Activated CD8-positive, alpha-beta T cell treated with anti-CD3 and anti-CD28 coated beads for 36 hours (primary cell): Measurements from ENCODE around the gene TAF12. TPM values are rescaled to one million over a fixed set of nuclear protein-coding genes. Genes with fewer than 3 reads are reported as not detected.

Experiments used
- ATAC-seq: fragments of 200-7000 bp; cut with Tn5 transposase; one replicate; pipeline ENCODE4 v1.10.0; 2021; ENCODE audit warnings: mild to moderate bottlenecking, moderate library complexity
- CTCF ChIA-PET: fragments of 350-600 bp; sonication (Branson Sonifier 250); formaldehyde crosslinking; loops from one replicate; lab custom pipeline; 2021; ENCODE audit warnings: antibody characterized with exemption; lab: Charles Lee
- POLR2A ChIA-PET: fragments of 350-600 bp; sonication (Branson Sonifier 250); formaldehyde crosslinking; loops from one replicate; lab custom pipeline; 2021; ENCODE audit warnings: antibody characterized with exemption; lab: Charles Lee
- DNase-seq: peaks from one replicate; pipeline ENCODE4 v3.0.0-alpha.2; 2020
- H3K27ac Mint-ChIP-seq: one replicate; pipeline ENCODE4 v1.8.0; 2021; ENCODE audit warnings: mild to moderate bottlenecking, mixed read lengths
- H3K27me3 Mint-ChIP-seq: one replicate; pipeline ENCODE4 v1.8.0; 2021; ENCODE audit warnings: mixed read lengths
- H3K36me3 Mint-ChIP-seq: one replicate; pipeline ENCODE4 v1.8.0; 2021; ENCODE audit warnings: low read depth, mixed read lengths
- H3K4me1 Mint-ChIP-seq: one replicate; pipeline ENCODE4 v1.8.0; 2021; ENCODE audit warnings: low read depth, mixed read lengths
- H3K4me3 Mint-ChIP-seq: one replicate; pipeline ENCODE4 v1.8.0; 2021; ENCODE audit warnings: mild to moderate bottlenecking, moderate library complexity, mixed read lengths
- H3K9me3 Mint-ChIP-seq: one replicate; pipeline ENCODE4 v1.8.0; 2021; ENCODE audit warnings: mixed read lengths
- intact Hi-C: fragments of 100-400 bp; cut with micrococcal nuclease; formaldehyde crosslinking; loops from one replicate; pipeline ENCODE4 v1.10.0; 2022
- total RNA-seq, 2 experiments: library from RNA; stranded (reverse); gene quantifications; one replicate each; pipeline ENCODE4 v1.2.3, GENCODE V29; 2021
- TF ChIP-seq, protein P1 (sequence below): fragments of 200-600 bp; IDR thresholded peaks from one replicate; pipeline ENCODE4 v1.8.0; 2022; ENCODE audit warnings: antibody characterized with exemption, mild to moderate bottlenecking

TAF12 gene
- total RNA-seq, 2 experiments from 2014 or later, result 21.3 to 23.0 TPM

DNA sequence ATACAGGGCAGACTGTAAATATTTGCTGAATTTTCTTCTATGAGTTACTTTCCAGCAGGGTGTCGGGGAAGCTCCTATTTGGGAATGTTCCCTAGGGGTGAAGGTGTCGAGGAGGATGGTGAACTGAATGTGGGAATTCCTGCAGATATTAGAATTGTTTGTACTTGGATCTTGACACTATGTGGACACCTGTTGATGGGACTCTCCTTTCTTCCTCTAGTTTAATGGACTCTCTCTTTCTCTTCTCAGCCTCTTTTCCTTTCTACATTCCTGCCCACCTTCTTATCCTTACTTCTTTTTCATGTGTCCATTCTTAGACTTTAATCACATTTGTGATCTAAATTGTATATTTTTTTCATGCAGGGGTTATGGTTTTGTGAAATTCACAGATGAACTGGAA is 75.9 kb downstream of the TAF12 start:
- Mint-ChIP-seq H3K36me3 (peaks cover 38% of the 10 kb centered on the region), H3K4me3 (no peak overlapping the region), H3K27ac (no peak overlapping the region), H3K9me3 (no peaks in the 10 kb centered on the region), H3K27me3 (no peaks in the 10 kb centered on the region), H3K4me1 (no peaks in the 10 kb centered on the region)
- intact Hi-C loops, result no loop called here
- POLR2A ChIA-PET, result interaction anchor here (1.1 to 1.4 kb wide), 2 partner anchors 11 to 15 kb away, joined by 8 to 10 read pairs; no protein-coding TSS in a partner anchor
- no peak for DNase-seq
- TF ChIP-seq, protein P1, sequence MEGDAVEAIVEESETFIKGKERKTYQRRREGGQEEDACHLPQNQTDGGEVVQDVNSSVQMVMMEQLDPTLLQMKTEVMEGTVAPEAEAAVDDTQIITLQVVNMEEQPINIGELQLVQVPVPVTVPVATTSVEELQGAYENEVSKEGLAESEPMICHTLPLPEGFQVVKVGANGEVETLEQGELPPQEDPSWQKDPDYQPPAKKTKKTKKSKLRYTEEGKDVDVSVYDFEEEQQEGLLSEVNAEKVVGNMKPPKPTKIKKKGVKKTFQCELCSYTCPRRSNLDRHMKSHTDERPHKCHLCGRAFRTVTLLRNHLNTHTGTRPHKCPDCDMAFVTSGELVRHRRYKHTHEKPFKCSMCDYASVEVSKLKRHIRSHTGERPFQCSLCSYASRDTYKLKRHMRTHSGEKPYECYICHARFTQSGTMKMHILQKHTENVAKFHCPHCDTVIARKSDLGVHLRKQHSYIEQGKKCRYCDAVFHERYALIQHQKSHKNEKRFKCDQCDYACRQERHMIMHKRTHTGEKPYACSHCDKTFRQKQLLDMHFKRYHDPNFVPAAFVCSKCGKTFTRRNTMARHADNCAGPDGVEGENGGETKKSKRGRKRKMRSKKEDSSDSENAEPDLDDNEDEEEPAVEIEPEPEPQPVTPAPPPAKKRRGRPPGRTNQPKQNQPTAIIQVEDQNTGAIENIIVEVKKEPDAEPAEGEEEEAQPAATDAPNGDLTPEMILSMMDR, result no peak
- no peak for ATAC-seq
- CTCF ChIA-PET, result interaction anchor here (1.0 kb wide), 1 partner anchor 12 kb away, joined by 4 read pairs; no protein-coding TSS in a partner anchor

DNA sequence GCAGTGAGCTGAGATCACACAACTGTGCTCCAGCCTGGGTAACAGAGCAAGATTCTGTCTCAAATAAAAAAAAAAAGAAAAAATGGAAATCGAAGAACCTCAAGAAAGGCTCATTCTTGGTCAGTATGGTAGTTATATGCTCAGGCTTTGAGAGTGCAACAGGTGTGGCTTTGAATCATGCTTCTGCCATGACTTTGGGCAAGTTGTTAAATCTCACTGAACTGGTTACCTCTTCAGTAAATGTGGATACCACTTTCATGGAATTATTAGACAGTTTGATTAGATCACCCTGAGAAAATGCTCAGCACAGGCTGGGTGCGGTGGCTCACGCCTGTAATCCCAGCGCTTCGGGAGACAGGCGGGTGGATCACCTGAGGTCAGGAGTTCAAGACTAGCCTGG is 77.1 kb downstream of the TAF12 start:
- TF ChIP-seq, protein P1, result no peak
- no peak overlapping the region for H3K27ac Mint-ChIP-seq
- ChIA-PET CTCF (no interaction called here), POLR2A (interaction anchor here (15.5 kb wide), 1 partner anchor 12 kb away, joined by 264 read pairs; no protein-coding TSS in a partner anchor)
- no peak for DNase-seq
- H3K9me3 Mint-ChIP-seq, result no peaks in the 10 kb centered on the region
- intact Hi-C loops, result no loop called here
- no peak for ATAC-seq
- no peak overlapping the region for H3K4me3 Mint-ChIP-seq
- H3K4me1 Mint-ChIP-seq, result no peaks in the 10 kb centered on the region
- H3K36me3 Mint-ChIP-seq, result peaks cover 39% of the 10 kb centered on the region
- no peaks in the 10 kb centered on the region for H3K27me3 Mint-ChIP-seq

DNA sequence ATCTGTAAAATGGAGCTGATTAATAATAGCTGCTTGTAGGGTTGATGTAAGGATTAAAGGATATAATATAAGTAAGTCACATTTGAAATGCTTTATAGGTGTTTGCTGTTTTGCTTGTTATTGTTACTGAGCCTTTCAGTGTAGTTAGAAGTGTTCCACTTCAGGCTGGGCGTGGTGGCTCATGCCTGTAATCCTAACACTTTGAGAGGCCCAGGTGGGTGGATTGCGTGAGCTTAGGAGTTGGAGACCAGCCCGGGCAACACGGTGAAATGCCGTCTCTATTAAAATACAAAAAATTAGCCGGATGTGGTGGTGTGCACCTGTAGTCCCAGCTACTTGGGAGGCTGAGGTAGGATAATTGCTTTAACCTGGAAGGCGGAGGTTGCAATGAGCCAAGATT is 77.8 kb downstream of the TAF12 start:
- no peak overlapping the region for H3K27ac Mint-ChIP-seq
- intact Hi-C loops, result no loop called here
- ChIA-PET POLR2A (interaction anchor here (0.7 to 15.5 kb wide), 3 partner anchors 11 to 83 kb away, joined by 3 to 264 read pairs (median 6); partner anchors contain the start of gene RNU11), CTCF (no interaction called here)
- no peak for DNase-seq
- H3K36me3 Mint-ChIP-seq, result peaks cover 40% of the 10 kb centered on the region
- TF ChIP-seq, protein P1, result no peak
- ATAC-seq, result no peak
- H3K4me1 Mint-ChIP-seq, result no peaks in the 10 kb centered on the region
- no peak overlapping the region for H3K4me3 Mint-ChIP-seq
- no peaks in the 10 kb centered on the region for H3K9me3 Mint-ChIP-seq
- no peaks in the 10 kb centered on the region for H3K27me3 Mint-ChIP-seq

DNA sequence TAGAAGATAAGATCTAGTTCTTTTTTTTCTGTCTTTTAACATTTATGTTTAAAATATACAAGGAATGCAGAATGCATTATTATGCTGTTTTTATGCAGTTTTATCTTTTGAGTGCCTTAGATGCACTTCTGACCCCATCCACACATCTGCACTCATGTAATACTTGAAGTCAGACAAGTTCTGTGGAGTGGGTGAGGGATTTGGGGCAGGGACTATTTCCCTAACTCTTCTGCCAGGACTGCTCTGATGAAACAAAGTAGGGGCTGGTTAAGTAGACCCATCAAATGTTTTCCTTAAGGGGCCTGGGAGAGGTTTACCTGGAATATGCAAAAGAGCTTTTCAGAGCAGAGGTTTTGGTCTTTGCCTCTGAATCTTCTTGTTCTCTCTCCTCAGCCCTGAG is 78.6 kb downstream of the TAF12 start:
- CTCF ChIA-PET, result interaction anchor here (0.8 kb wide), 1 partner anchor 78 kb away, joined by 3 read pairs; no protein-coding TSS in a partner anchor
- no peak overlapping the region for H3K4me3 Mint-ChIP-seq
- no peaks in the 10 kb centered on the region for H3K27me3 Mint-ChIP-seq
- TF ChIP-seq, protein P1, result no peak
- H3K36me3 Mint-ChIP-seq, result peaks cover 42% of the 10 kb centered on the region
- H3K27ac Mint-ChIP-seq, result no peak overlapping the region
- no peaks in the 10 kb centered on the region for H3K4me1 Mint-ChIP-seq
- intact Hi-C loops, result no loop called here
- no peaks in the 10 kb centered on the region for H3K9me3 Mint-ChIP-seq
- POLR2A ChIA-PET, result interaction anchor here (0.7 to 15.5 kb wide), 3 partner anchors 11 to 84 kb away, joined by 3 to 264 read pairs (median 6); partner anchors contain the start of gene RNU11
- no peak for ATAC-seq
- no peak for DNase-seq

DNA sequence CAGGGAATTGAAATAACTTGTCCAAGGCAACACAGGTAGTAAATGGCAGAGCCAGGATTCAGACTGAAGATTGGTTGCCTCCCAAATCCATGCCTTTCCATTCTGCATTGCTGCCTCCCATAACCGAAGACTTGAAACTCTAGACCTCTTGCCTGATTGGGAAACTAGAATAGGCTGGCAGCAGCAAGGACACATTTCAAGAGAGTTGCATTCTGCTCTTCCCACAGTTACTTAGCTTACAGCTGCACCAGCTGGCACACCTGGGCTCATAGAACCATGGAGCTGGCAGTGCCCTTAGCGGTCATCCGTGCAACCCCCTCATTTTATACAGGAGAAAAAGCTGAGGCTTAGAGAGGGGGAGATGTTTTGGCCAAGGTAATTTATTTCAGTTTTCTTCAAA is 82.0 kb downstream of the TAF12 start:
- no peaks in the 10 kb centered on the region for H3K4me1 Mint-ChIP-seq
- H3K4me3 Mint-ChIP-seq, result no peak overlapping the region
- no peak for ATAC-seq
- CTCF ChIA-PET, result no interaction called here
- intact Hi-C loops, result no loop called here
- no peak for DNase-seq
- H3K27me3 Mint-ChIP-seq, result no peaks in the 10 kb centered on the region
- no peaks in the 10 kb centered on the region for H3K9me3 Mint-ChIP-seq
- TF ChIP-seq, protein P1, result no peak
- H3K36me3 Mint-ChIP-seq, result peaks cover 39% of the 10 kb centered on the region
- POLR2A ChIA-PET, result interaction anchor here (15.5 kb wide), 1 partner anchor 17 kb away, joined by 264 read pairs; no protein-coding TSS in a partner anchor
- no peak overlapping the region for H3K27ac Mint-ChIP-seq

Other genes starting within 250 kb of the TAF12 start
- 100 to 1,000 TPM; 108 to 113 TPM for gene RCC1, start 137.0 kb downstream of the TAF12 start, total RNA-seq
- gene TRNAU1AP, start 90.0 kb downstream of the TAF12 start, total RNA-seq, result 10 to 100 TPM; 42.5 to 47.8 TPM
- not detected for gene RAB42, start 50.8 kb downstream of the TAF12 start, total RNA-seq
- not detected for gene RNU11, start 5.5 kb upstream of the TAF12 start, total RNA-seq
- gene GMEB1, start 25.7 kb upstream of the TAF12 start, total RNA-seq, result 10 to 100 TPM; 22.0 to 23.3 TPM
- 10 to 100 TPM; 72.2 to 82.1 TPM for gene YTHDF2, start 93.9 kb upstream of the TAF12 start, total RNA-seq
- under 1 TPM in 1 of 2 experiments, not detected in 1; 0.02 TPM for gene OPRD1, start 169.1 kb upstream of the TAF12 start, total RNA-seq